K562 (cell line): ENCODE results near the gene POMC. TPM values are rescaled to one million over a fixed set of nuclear protein-coding genes. Genes with fewer than 3 reads are reported as not detected.
"Not testable (repeated sequence)": the region's sequence is repeated elsewhere in the genome, so short reads cannot be mapped to it uniquely, and the experiment has no call there.

ENCODE experiments used
- ATAC-seq: fragments of 200-7000 bp; cut with Tn5 transposase; 3 replicates; pipeline ENCODE4 v1.9.1; 2020; ENCODE audit warnings: moderate library complexity
- BruUV-seq: library from RNA; stranded (reverse); fragments of 400-500 nt; replicated peaks from 2 replicates; lab custom pipeline; 2021; lab: Mats Ljungman, UMichigan
- CTCF ChIA-PET: fragments of 300-600 bp; formaldehyde crosslinking; extraction: SDS; loops from one replicate; lab custom pipeline; 2021; ENCODE audit warnings: low intra/inter-chr PET ratio; lab: Yijun Ruan, JAX
- POLR2A ChIA-PET: fragments of 300-600, 350-650 bp; sonication (Branson Sonifier 250); formaldehyde crosslinking; extraction: SDS; loops from one replicate; lab custom pipeline; 2021; ENCODE audit warnings: antibody characterized with exemption, inconsistent platforms; lab: Yijun Ruan, JAX
- DNase-seq, 4 experiments: peaks; one replicate each; pipeline versions ENCODE4 v3.0.0 to v3.0.0-alpha.2; 2011 to 2018; ENCODE audit warnings: low spot score in 3 of 4, mixed read lengths in 3 of 4; ENCODE audit errors: extremely low read depth in 1 of 4
- FAIRE-seq: peaks from 2 replicates; lab custom pipeline; 2011; peaks lifted over from hg19 to GRCh38; lab: Jason Lieb, UNC
- H2AFZ ChIP-seq: 2 replicates; pipeline ENCODE4 v1.6.0; 2011; ENCODE audit warnings: low read depth, low read length, control low read depth, inconsistent platforms
- H3K27ac ChIP-seq: fragments of 200-600 bp; 3 replicates; pipeline ENCODE4 v1.8.0; 2011; ENCODE audit warnings: low read depth, mild to moderate bottlenecking, control low read depth, inconsistent platforms, low read length, moderate library complexity, mixed read lengths; ENCODE audit errors: extremely low read depth
- H3K27me3 ChIP-seq, 2 experiments: fragments of 300-600 bp in 1 of 2; 2 replicates in 1 of 2; 3 replicates in 1 of 2; pipeline versions ENCODE4 v1.6.0 to v1.8.0; 2011; ENCODE audit warnings: inconsistent platforms in 2 of 2, low read length in 2 of 2, mild to moderate bottlenecking in 1 of 2, mixed read lengths in 1 of 2, moderate library complexity in 1 of 2; ENCODE audit not compliant: control insufficient read depth in 2 of 2, insufficient read depth in 2 of 2
- H3K36me3 ChIP-seq: fragments of 300-600 bp; 3 replicates; pipeline ENCODE4 v1.8.0; 2011; ENCODE audit warnings: mild to moderate bottlenecking, low read length, inconsistent platforms; ENCODE audit not compliant: control insufficient read depth, insufficient read depth
- H3K4me1 ChIP-seq, 2 experiments: fragments of 200-600 bp in 1 of 2; replicated peaks in 1 of 2; 2 replicates in 1 of 2; 3 replicates in 1 of 2; pipeline versions ENCODE4 v1.5.1 to v1.8.0; 2011; ENCODE audit warnings: inconsistent platforms in 2 of 2, low read length in 2 of 2, mild to moderate bottlenecking in 1 of 2, mixed read lengths in 1 of 2, moderate library complexity in 1 of 2; ENCODE audit not compliant: control insufficient read depth in 2 of 2, insufficient read depth in 2 of 2
- H3K4me2 ChIP-seq: 2 replicates; pipeline ENCODE4 v1.6.1; 2011; ENCODE audit warnings: low read length, control low read depth, inconsistent platforms, mixed read lengths; ENCODE audit not compliant: insufficient read depth
- H3K4me3 ChIP-seq: fragments of 200-600 bp; sonication (generic), shearing (Covaris generic); 2 replicates; pipeline ENCODE4 v1.5.1; 2016; ENCODE audit warnings: control low read depth, inconsistent platforms
- H3K79me2 ChIP-seq: fragments of 200-600 bp; 3 replicates; pipeline ENCODE4 v1.8.0; 2011; ENCODE audit warnings: low read length, inconsistent platforms; ENCODE audit not compliant: control insufficient read depth, insufficient read depth
- H3K9ac ChIP-seq, 2 experiments: 2 replicates each; pipeline versions ENCODE4 v1.6.0 to v1.6.1; 2011; ENCODE audit warnings: low read depth in 2 of 2, low read length in 2 of 2, control low read depth in 1 of 2, inconsistent platforms in 1 of 2, mild to moderate bottlenecking in 1 of 2, mixed read lengths in 1 of 2; ENCODE audit not compliant: insufficient read depth in 1 of 2
- H3K9me1 ChIP-seq: one replicate; pipeline ENCODE4 v1.6.0; 2011; ENCODE audit warnings: inconsistent platforms, mild to moderate bottlenecking, low read length, moderate library complexity; ENCODE audit not compliant: control insufficient read depth, insufficient read depth
- H3K9me3 ChIP-seq: replicated peaks from 2 replicates; pipeline ENCODE4 v1.5.1; 2011; ENCODE audit warnings: low read depth, low read length, inconsistent platforms; ENCODE audit not compliant: control insufficient read depth, insufficient read depth
- H4K20me1 ChIP-seq: replicated peaks from 2 replicates; pipeline ENCODE4 v1.6.1; 2011; ENCODE audit warnings: low read length, inconsistent platforms, mixed read lengths; ENCODE audit not compliant: control insufficient read depth, insufficient read depth
- REST ChIP-seq, 2 experiments: fragments of 450-650 bp; formaldehyde crosslinking in 1 of 2; IDR thresholded peaks; 2 replicates each; pipeline versions ENCODE4 v1.4.0 to v1.6.1; 2014 to 2020; ENCODE audit warnings: mild to moderate bottlenecking in 2 of 2, borderline replicate concordance in 1 of 2, low read depth in 1 of 2
- ZNF263 ChIP-seq: sonication (generic); formaldehyde crosslinking; IDR thresholded peaks from 2 replicates; pipeline ENCODE4 v1.8.0; 2022; ENCODE audit warnings: mild to moderate bottlenecking, missing genetic modification reagents, borderline replicate concordance
- WGBS: fragments of 100-300 bp; shearing (Covaris generic); methylation state at CpG from one replicate; pipeline ENCODE4 v1.1.6; 2016; ENCODE audit warnings: low coverage, mixed read lengths; ENCODE audit not compliant: insufficient coverage; ENCODE audit errors: missing lambda C conversion rate; 5-methylcytosine and 5-hydroxymethylcytosine counted together
- in situ Hi-C: fragments of 300-500 bp; cut with MboI; formaldehyde crosslinking; loops from 4 replicates; pipeline ENCODE4 v1.15.0; 2018; ENCODE audit warnings: inconsistent platforms, mixed read lengths
- intact Hi-C: fragments of 100-400 bp; cut with micrococcal nuclease; formaldehyde crosslinking; loops from 2 replicates; pipeline ENCODE4 v1.14.2; 2022
- polyA plus RNA-seq, 8 experiments: library from polyadenylated mRNA; depleted of rRNA in 4 of 8; stranded (reverse) in 5 of 8; unstranded in 3 of 8; fragments of >200 nt; fragmentation: Nextera tagmentation in 2 of 8; fragmentation: Illumina TruSeq in 1 of 8; extraction: Ambion mirVana in 2 of 8; extraction: Trizol in 1 of 8; gene quantifications; 2 replicates each; pipeline versions ENCODE4 v1.2.1 to v1.2.3, GENCODE V29; 2011 to 2014; ENCODE audit warnings: inconsistent platforms in 1 of 8, missing spikeins in 1 of 8
- total RNA-seq, 7 experiments: library from RNA; depleted of rRNA in 6 of 7; stranded (reverse); fragments of >200 nt in 6 of 7; fragmentation: Illumina TruSeq in 2 of 7; extraction: Trizol in 2 of 7; gene quantifications; 2 replicates each; pipeline versions ENCODE4 v1.2.1 to v1.2.3, GENCODE V29; 2011 to 2021; ENCODE audit warnings: low replicate concordance in 1 of 7

The POMC gene
- total and polyA plus RNA-seq, 9 of the 15 experiments (the other 6 are each of a cell fraction or from before 2014, with no cell fraction given): not detected

DNA sequence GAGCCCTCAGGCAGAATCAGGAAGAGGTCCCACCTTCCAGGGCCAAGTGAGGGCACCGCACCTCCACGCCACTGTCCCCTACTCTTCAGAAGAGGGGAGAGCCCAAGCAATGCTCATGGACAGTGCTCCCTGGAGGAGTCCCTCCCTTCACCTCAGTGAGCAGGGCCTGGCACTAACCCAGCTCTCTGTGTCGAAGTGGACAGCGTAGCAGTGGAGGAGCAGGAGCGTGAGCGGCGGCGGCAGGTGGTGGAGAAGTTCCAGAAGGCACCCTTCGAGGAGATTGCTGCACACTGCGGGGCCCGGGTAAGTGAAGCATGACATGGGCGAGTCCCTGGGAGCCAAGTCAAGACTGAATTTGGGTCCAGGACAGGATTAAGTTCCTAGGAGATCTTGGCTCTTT lies 16.7 kb downstream of the POMC start:
- H4K20me1 ChIP-seq: no peaks in the 10 kb centered on the region
- H3K36me3 ChIP-seq: no peaks in the 10 kb centered on the region
- no peaks in the 10 kb centered on the region; a peak in 1 of 5 replicates for H3K4me1 ChIP-seq
- no peaks in the 10 kb centered on the region for H3K9me1 ChIP-seq
- in situ Hi-C loops: no loop called here
- POLR2A ChIA-PET: no interaction called here
- no peak; the same call in 2 of the 3 replicates for ATAC-seq
- H3K4me3 ChIP-seq: no peak overlapping the region
- no peaks in the 10 kb centered on the region for H3K79me2 ChIP-seq
- TF ChIP-seq ZNF263 (CRISPR knock-in tag): peak; percentile 64
- TF ChIP-seq REST (IDR thresholded peaks at IDR 0.05; ENCODE audit: borderline replicate concordance): no peak
- TF ChIP-seq REST (CRISPR knock-in tag; IDR thresholded peaks at IDR 0.05; ENCODE audit: low read depth): no peak
- peak overlapping the region in 1 of 2 experiments; percentile 26; a peak in 1 of 4 replicates for H3K9ac ChIP-seq
- no peak for DNase-seq
- H3K4me2 ChIP-seq: no peak overlapping the region
- H3K27ac ChIP-seq: no peak overlapping the region
- H2AFZ ChIP-seq: no peak overlapping the region
- 4% methylated on average over 11 of the region's 12 CpGs for WGBS
- CTCF ChIA-PET: no interaction called here
- FAIRE-seq: no peak
- no peaks in the 10 kb centered on the region for H3K9me3 ChIP-seq
- peaks cover 37 to 82% of the 10 kb centered on the region in 2 experiments for H3K27me3 ChIP-seq
- no TSS peak for BruUV-seq
- intact Hi-C loops: no loop called here

DNA sequence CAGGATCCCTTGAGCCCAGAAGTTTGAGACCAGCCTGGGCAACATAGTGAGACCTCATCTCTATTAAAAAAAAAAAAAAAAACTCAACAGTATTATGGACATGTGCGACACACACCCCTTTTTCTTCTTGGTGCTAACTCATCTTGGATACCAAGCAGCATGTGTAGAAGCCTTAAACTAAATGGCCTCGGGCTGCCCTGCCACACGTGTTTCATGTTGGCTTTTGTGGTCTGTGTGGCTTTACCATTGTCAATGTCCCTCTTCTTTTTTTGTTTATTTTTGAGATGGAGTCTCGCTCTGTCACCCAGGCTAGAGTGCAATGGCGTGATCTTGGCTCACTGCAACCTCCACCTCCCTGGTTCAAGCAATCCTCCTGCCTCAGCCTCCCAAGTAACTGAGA lies 17.4 kb downstream of the POMC start:
- H2AFZ ChIP-seq, H3K4me3 ChIP-seq, in situ Hi-C loops, H3K27ac ChIP-seq, H3K4me2 ChIP-seq, H3K9me3 ChIP-seq, H3K9ac ChIP-seq, FAIRE-seq, intact Hi-C loops, CTCF ChIA-PET, ATAC-seq, H3K79me2 ChIP-seq, DNase-seq, BruUV-seq, H3K9me1 ChIP-seq, H4K20me1 ChIP-seq, POLR2A ChIA-PET, H3K4me1 ChIP-seq, H3K36me3 ChIP-seq: not testable (repeated sequence)
- peaks cover 43 to 87% of the 10 kb centered on the region in 2 experiments for H3K27me3 ChIP-seq
- WGBS: 0% methylated on average over 5 of the region's 5 CpGs
